ENCODE measurements around the gene CAMK2G.

DNA sequence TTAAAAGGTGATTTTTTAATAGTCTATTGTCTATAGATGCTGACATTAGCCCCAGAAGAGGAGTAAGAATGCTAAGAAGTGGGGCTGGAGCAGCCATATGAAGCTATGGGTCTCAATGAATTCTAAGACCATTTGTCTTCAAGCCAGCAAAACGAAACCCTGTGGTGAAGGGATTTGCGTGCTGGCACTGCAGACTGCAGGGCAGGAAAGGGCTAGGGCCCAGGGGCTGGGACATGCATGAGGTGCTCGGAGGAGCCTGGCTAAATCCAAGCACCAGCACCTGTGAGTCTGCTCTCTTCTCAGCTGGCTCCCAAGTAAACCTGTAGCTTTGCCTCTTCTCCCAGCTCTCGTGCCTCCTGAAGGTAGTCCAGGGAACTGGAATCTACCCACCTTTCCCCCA is 61.7 kb downstream of the CAMK2G start:
- TF ChIP-seq CTCF (conservative IDR thresholded peaks at IDR 0.05; ENCODE audit: low read length), result no peak
- TF ChIP-seq EZH2phosphoT487 (IDR thresholded peaks at IDR 0.05; ENCODE audit: borderline replicate concordance, low read depth, low read length), result no peak
